ENCODE results near the gene SYK.

The SYK gene

GRCh38 chr9:90909225-90909624 lies 107.6 kb downstream of the SYK start:
- no peak for DNase-seq

GRCh38 chr9:90909747-90910283 lies 108.2 kb downstream of the SYK start:
- DNase-seq, result no peak

GRCh38 chr9:90914196-90914595 lies 112.6 kb downstream of the SYK start:
- no peak for DNase-seq

GRCh38 chr9:90914868-90915483 lies 113.4 kb downstream of the SYK start:
- peak; percentile 74 for DNase-seq

- peak; percentile 26 for DNase-seq
These were observed 114.1 kb downstream of the SYK start for GRCh38 chr9:90915693-90916092.

- peak; percentile 35 for DNase-seq
These were observed 114.6 kb downstream of the SYK start for GRCh38 chr9:90916147-90916734.

GRCh38 chr9:90919883-90920282 lies 118.3 kb downstream of the SYK start:
- no peak for DNase-seq

- DNase-seq, result no peak
These were observed 119.5 kb downstream of the SYK start for GRCh38 chr9:90921104-90921503.

GRCh38 chr9:90921969-90922368 lies 120.3 kb downstream of the SYK start:
- DNase-seq, result no peak

GRCh38 chr9:90925581-90926257 lies 124.1 kb downstream of the SYK start:
- DNase-seq, result peak; percentile 92

- peak; percentile 47 for DNase-seq
These were observed 125.3 kb downstream of the SYK start for GRCh38 chr9:90926936-90927335.

- peak; percentile 12 for DNase-seq
These were observed 125.9 kb downstream of the SYK start for GRCh38 chr9:90927496-90927895.

- DNase-seq, result no peak
These were observed 128.0 kb downstream of the SYK start for GRCh38 chr9:90929626-90930025.

- DNase-seq, result no peak
These were observed 131.8 kb downstream of the SYK start for GRCh38 chr9:90933468-90933867.

- no peak for DNase-seq
These were observed 137.7 kb downstream of the SYK start for GRCh38 chr9:90939351-90939750.

GRCh38 chr9:90940280-90940679 lies 138.7 kb downstream of the SYK start:
- no peak for DNase-seq

GRCh38 chr9:90941661-90942060 lies 140.0 kb downstream of the SYK start:
- no peak for DNase-seq

GRCh38 chr9:90942555-90942954 lies 140.9 kb downstream of the SYK start:
- DNase-seq, result no peak

- peak; percentile 27 for DNase-seq
These were observed 141.7 kb downstream of the SYK start for GRCh38 chr9:90943341-90943740.

- no peak for DNase-seq
These were observed 143.7 kb downstream of the SYK start for GRCh38 chr9:90945336-90945735.

- no peak for DNase-seq
These were observed 145.4 kb downstream of the SYK start for GRCh38 chr9:90946982-90947381.
